K562 (cell line): ENCODE data around the gene CUL1. TPM values are rescaled to one million over a fixed set of nuclear protein-coding genes. Genes with fewer than 3 reads are reported as not detected.

Experiments
- ATAC-seq: fragments of 200-7000 bp; cut with Tn5 transposase; 3 replicates; pipeline ENCODE4 v1.9.1; 2020; ENCODE audit warnings: moderate library complexity
- BruUV-seq: library from RNA; stranded (reverse); fragments of 400-500 nt; replicated peaks from 2 replicates; lab custom pipeline; 2021; lab: Mats Ljungman, UMichigan
- CTCF ChIA-PET: fragments of 300-600 bp; formaldehyde crosslinking; extraction: SDS; loops from one replicate; lab custom pipeline; 2021; ENCODE audit warnings: low intra/inter-chr PET ratio; lab: Yijun Ruan, JAX
- POLR2A ChIA-PET: fragments of 300-600, 350-650 bp; sonication (Branson Sonifier 250); formaldehyde crosslinking; extraction: SDS; loops from one replicate; lab custom pipeline; 2021; ENCODE audit warnings: antibody characterized with exemption, inconsistent platforms; lab: Yijun Ruan, JAX
- DNase-seq, 4 experiments: peaks; one replicate each; pipeline versions ENCODE4 v3.0.0 to v3.0.0-alpha.2; 2011 to 2018; ENCODE audit warnings: low spot score in 3 of 4, mixed read lengths in 3 of 4; ENCODE audit errors: extremely low read depth in 1 of 4
- FAIRE-seq: peaks from 2 replicates; lab custom pipeline; 2011; peaks lifted over from hg19 to GRCh38; lab: Jason Lieb, UNC
- H2AFZ ChIP-seq: 2 replicates; pipeline ENCODE4 v1.6.0; 2011; ENCODE audit warnings: low read depth, low read length, control low read depth, inconsistent platforms
- H3K27ac ChIP-seq: fragments of 200-600 bp; 3 replicates; pipeline ENCODE4 v1.8.0; 2011; ENCODE audit warnings: low read depth, mild to moderate bottlenecking, control low read depth, inconsistent platforms, low read length, moderate library complexity, mixed read lengths; ENCODE audit errors: extremely low read depth
- H3K27me3 ChIP-seq, 2 experiments: fragments of 300-600 bp in 1 of 2; 2 replicates in 1 of 2; 3 replicates in 1 of 2; pipeline versions ENCODE4 v1.6.0 to v1.8.0; 2011; ENCODE audit warnings: inconsistent platforms in 2 of 2, low read length in 2 of 2, mild to moderate bottlenecking in 1 of 2, mixed read lengths in 1 of 2, moderate library complexity in 1 of 2; ENCODE audit not compliant: control insufficient read depth in 2 of 2, insufficient read depth in 2 of 2
- H3K36me3 ChIP-seq: fragments of 300-600 bp; 3 replicates; pipeline ENCODE4 v1.8.0; 2011; ENCODE audit warnings: mild to moderate bottlenecking, low read length, inconsistent platforms; ENCODE audit not compliant: control insufficient read depth, insufficient read depth
- H3K4me1 ChIP-seq, 2 experiments: fragments of 200-600 bp in 1 of 2; replicated peaks in 1 of 2; 2 replicates in 1 of 2; 3 replicates in 1 of 2; pipeline versions ENCODE4 v1.5.1 to v1.8.0; 2011; ENCODE audit warnings: inconsistent platforms in 2 of 2, low read length in 2 of 2, mild to moderate bottlenecking in 1 of 2, mixed read lengths in 1 of 2, moderate library complexity in 1 of 2; ENCODE audit not compliant: control insufficient read depth in 2 of 2, insufficient read depth in 2 of 2
- H3K4me2 ChIP-seq: 2 replicates; pipeline ENCODE4 v1.6.1; 2011; ENCODE audit warnings: low read length, control low read depth, inconsistent platforms, mixed read lengths; ENCODE audit not compliant: insufficient read depth
- H3K4me3 ChIP-seq: fragments of 200-600 bp; sonication (generic), shearing (Covaris generic); 2 replicates; pipeline ENCODE4 v1.5.1; 2016; ENCODE audit warnings: control low read depth, inconsistent platforms
- H3K79me2 ChIP-seq: fragments of 200-600 bp; 3 replicates; pipeline ENCODE4 v1.8.0; 2011; ENCODE audit warnings: low read length, inconsistent platforms; ENCODE audit not compliant: control insufficient read depth, insufficient read depth
- H3K9ac ChIP-seq, 2 experiments: 2 replicates each; pipeline versions ENCODE4 v1.6.0 to v1.6.1; 2011; ENCODE audit warnings: low read depth in 2 of 2, low read length in 2 of 2, control low read depth in 1 of 2, inconsistent platforms in 1 of 2, mild to moderate bottlenecking in 1 of 2, mixed read lengths in 1 of 2; ENCODE audit not compliant: insufficient read depth in 1 of 2
- H3K9me1 ChIP-seq: one replicate; pipeline ENCODE4 v1.6.0; 2011; ENCODE audit warnings: inconsistent platforms, mild to moderate bottlenecking, low read length, moderate library complexity; ENCODE audit not compliant: control insufficient read depth, insufficient read depth
- H3K9me3 ChIP-seq: replicated peaks from 2 replicates; pipeline ENCODE4 v1.5.1; 2011; ENCODE audit warnings: low read depth, low read length, inconsistent platforms; ENCODE audit not compliant: control insufficient read depth, insufficient read depth
- H4K20me1 ChIP-seq: replicated peaks from 2 replicates; pipeline ENCODE4 v1.6.1; 2011; ENCODE audit warnings: low read length, inconsistent platforms, mixed read lengths; ENCODE audit not compliant: control insufficient read depth, insufficient read depth
- CXXC5 ChIP-seq: fragments of 250-450 bp; sonication (Bioruptor Pico); IDR thresholded peaks from 2 replicates; pipeline ENCODE4 v1.8.0; 2022; ENCODE audit warnings: inconsistent platforms, mild to moderate bottlenecking, moderate library complexity
- EZH2 ChIP-seq: IDR thresholded peaks from 2 replicates; pipeline ENCODE4 v1.6.1; 2012; ENCODE audit warnings: low read depth, mild to moderate bottlenecking, inconsistent platforms, low read length, borderline replicate concordance
- FOSL1 ChIP-seq: fragments of 200-800 bp; sonication (Bioruptor generic); conservative IDR thresholded peaks from 2 replicates; pipeline ENCODE4 v1.6.1; 2016; ENCODE audit warnings: missing genetic modification characterization, missing compliant biosample characterization
- MTA1 ChIP-seq: fragments of 450-650 bp; IDR thresholded peaks from 2 replicates; pipeline ENCODE4 v1.6.1; 2017; ENCODE audit warnings: borderline replicate concordance
- NFATC3 ChIP-seq: fragments of 450-650 bp; IDR thresholded peaks from 2 replicates; pipeline ENCODE4 v1.6.1; 2017; ENCODE audit warnings: mild to moderate bottlenecking
- SRSF7 ChIP-seq: fragments of 200-400 bp; formaldehyde crosslinking; optimal IDR thresholded peaks from 2 replicates; pipeline ENCODE3; 2017; ENCODE audit warnings: mild to moderate bottlenecking, low read depth, low read length
- YY1 ChIP-seq, 3 experiments: IDR thresholded peaks; 2 replicates each; pipeline ENCODE4 v1.6.1; 2011; ENCODE audit warnings: low read length in 2 of 3, mild to moderate bottlenecking in 2 of 3, moderate library complexity in 2 of 3, borderline replicate concordance in 1 of 3, control low read depth in 1 of 3, low read depth in 1 of 3; ENCODE audit not compliant: insufficient read depth in 3 of 3, insufficient replicate concordance in 2 of 3, control insufficient read depth in 1 of 3, insufficient read length in 1 of 3; ENCODE audit errors: extremely low read depth in 1 of 3
- ZKSCAN3 ChIP-seq: fragments of 250-450 bp; sonication (Bioruptor Pico); IDR thresholded peaks from 2 replicates; pipeline ENCODE4 v1.4.0; 2020
- ZSCAN32 ChIP-seq: fragments of 450-650 bp; formaldehyde crosslinking; IDR thresholded peaks from 2 replicates; pipeline ENCODE4 v1.4.0; 2020; ENCODE audit warnings: mild to moderate bottlenecking, moderate library complexity
- WGBS: fragments of 100-300 bp; shearing (Covaris generic); methylation state at CpG from one replicate; pipeline ENCODE4 v1.1.6; 2016; ENCODE audit warnings: low coverage, mixed read lengths; ENCODE audit not compliant: insufficient coverage; ENCODE audit errors: missing lambda C conversion rate; 5-methylcytosine and 5-hydroxymethylcytosine counted together
- in situ Hi-C: fragments of 300-500 bp; cut with MboI; formaldehyde crosslinking; loops from 4 replicates; pipeline ENCODE4 v1.15.0; 2018; ENCODE audit warnings: inconsistent platforms, mixed read lengths
- intact Hi-C: fragments of 100-400 bp; cut with micrococcal nuclease; formaldehyde crosslinking; loops from 2 replicates; pipeline ENCODE4 v1.14.2; 2022
- polyA plus RNA-seq, 8 experiments: library from polyadenylated mRNA; depleted of rRNA in 4 of 8; stranded (reverse) in 5 of 8; unstranded in 3 of 8; fragments of >200 nt; fragmentation: Nextera tagmentation in 2 of 8; fragmentation: Illumina TruSeq in 1 of 8; extraction: Ambion mirVana in 2 of 8; extraction: Trizol in 1 of 8; gene quantifications; 2 replicates each; pipeline versions ENCODE4 v1.2.1 to v1.2.3, GENCODE V29; 2011 to 2014; ENCODE audit warnings: inconsistent platforms in 1 of 8, missing spikeins in 1 of 8
- total RNA-seq, 7 experiments: library from RNA; depleted of rRNA in 6 of 7; stranded (reverse); fragments of >200 nt in 6 of 7; fragmentation: Illumina TruSeq in 2 of 7; extraction: Trizol in 2 of 7; gene quantifications; 2 replicates each; pipeline versions ENCODE4 v1.2.1 to v1.2.3, GENCODE V29; 2011 to 2021; ENCODE audit warnings: low replicate concordance in 1 of 7
- TF ChIP-seq, protein P1 (sequence below): sonication (generic); formaldehyde crosslinking; IDR thresholded peaks from 2 replicates; pipeline ENCODE4 v1.8.1; 2023; ENCODE audit warnings: missing genetic modification reagents, mild to moderate bottlenecking, borderline replicate concordance
- TF ChIP-seq, protein P2 (sequence below): fragments of 250-450 bp; sonication (Bioruptor Pico); IDR thresholded peaks from 2 replicates; pipeline ENCODE4 v1.5.1; 2021; ENCODE audit warnings: mild to moderate bottlenecking

CUL1 gene
- total and polyA plus RNA-seq, 9 of the 15 experiments (the other 6 are each of a cell fraction or from before 2014, with no cell fraction given): 31.5 to 107 (median 96.5) TPM

DNA sequence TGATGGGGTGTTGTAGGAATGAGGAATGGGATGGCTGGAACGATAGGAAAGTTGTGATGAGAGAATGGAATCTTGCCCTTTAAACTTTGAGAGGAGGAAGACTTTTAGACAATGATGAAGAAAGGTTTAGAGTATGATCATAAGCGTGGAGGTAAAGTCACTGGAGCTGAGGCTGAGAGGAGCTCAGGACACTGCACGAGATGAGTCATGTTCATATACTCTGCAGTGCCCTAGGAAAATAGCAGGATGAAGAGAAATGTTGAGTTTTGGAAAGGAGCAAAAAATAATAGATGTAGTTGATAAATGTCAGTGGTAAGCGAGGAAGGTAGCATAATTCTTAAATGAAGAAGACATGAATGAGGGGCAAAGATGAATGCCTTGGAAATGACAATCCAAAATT is 28.3 kb upstream of the CUL1 start:
- Histone ChIP-seq H3K79me2 (no peaks in the 10 kb centered on the region), H3K27me3 (peaks cover 7 to 22% of the 10 kb centered on the region in 2 experiments), H4K20me1 (no peaks in the 10 kb centered on the region), H3K9ac (no peak overlapping the region), H3K27ac (no peak overlapping the region), H2AFZ (no peak overlapping the region), H3K4me3 (no peak overlapping the region), H3K9me3 (no peaks in the 10 kb centered on the region), H3K4me2 (no peak overlapping the region), H3K36me3 (no peaks in the 10 kb centered on the region), H3K4me1 (no peaks in the 10 kb centered on the region), H3K9me1 (no peaks in the 10 kb centered on the region)
- ATAC-seq (no peak), DNase-seq (no peak), FAIRE-seq (no peak)
- ChIA-PET CTCF (no interaction called here), POLR2A (interaction anchor here (1.5 to 1.6 kb wide), 2 partner anchors 12 to 15 kb away, joined by 3 to 5 read pairs; no protein-coding TSS in a partner anchor)
- in situ Hi-C loops (no loop called here), intact Hi-C loops (no loop called here)
- no TSS peak for BruUV-seq
- WGBS: 2% methylated on average over 4 of the region's 4 CpGs
- TF ChIP-seq, protein P1, sequence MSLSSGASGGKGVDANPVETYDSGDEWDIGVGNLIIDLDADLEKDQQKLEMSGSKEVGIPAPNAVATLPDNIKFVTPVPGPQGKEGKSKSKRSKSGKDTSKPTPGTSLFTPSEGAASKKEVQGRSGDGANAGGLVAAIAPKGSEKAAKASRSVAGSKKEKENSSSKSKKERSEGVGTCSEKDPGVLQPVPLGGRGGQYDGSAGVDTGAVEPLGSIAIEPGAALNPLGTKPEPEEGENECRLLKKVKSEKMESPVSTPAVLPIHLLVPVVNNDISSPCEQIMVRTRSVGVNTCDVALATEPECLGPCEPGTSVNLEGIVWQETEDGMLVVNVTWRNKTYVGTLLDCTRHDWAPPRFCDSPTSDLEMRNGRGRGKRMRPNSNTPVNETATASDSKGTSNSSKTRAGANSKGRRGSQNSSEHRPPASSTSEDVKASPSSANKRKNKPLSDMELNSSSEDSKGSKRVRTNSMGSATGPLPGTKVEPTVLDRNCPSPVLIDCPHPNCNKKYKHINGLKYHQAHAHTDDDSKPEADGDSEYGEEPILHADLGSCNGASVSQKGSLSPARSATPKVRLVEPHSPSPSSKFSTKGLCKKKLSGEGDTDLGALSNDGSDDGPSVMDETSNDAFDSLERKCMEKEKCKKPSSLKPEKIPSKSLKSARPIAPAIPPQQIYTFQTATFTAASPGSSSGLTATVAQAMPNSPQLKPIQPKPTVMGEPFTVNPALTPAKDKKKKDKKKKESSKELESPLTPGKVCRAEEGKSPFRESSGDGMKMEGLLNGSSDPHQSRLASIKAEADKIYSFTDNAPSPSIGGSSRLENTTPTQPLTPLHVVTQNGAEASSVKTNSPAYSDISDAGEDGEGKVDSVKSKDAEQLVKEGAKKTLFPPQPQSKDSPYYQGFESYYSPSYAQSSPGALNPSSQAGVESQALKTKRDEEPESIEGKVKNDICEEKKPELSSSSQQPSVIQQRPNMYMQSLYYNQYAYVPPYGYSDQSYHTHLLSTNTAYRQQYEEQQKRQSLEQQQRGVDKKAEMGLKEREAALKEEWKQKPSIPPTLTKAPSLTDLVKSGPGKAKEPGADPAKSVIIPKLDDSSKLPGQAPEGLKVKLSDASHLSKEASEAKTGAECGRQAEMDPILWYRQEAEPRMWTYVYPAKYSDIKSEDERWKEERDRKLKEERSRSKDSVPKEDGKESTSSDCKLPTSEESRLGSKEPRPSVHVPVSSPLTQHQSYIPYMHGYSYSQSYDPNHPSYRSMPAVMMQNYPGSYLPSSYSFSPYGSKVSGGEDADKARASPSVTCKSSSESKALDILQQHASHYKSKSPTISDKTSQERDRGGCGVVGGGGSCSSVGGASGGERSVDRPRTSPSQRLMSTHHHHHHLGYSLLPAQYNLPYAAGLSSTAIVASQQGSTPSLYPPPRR: no peak
- TF ChIP-seq, protein P2, sequence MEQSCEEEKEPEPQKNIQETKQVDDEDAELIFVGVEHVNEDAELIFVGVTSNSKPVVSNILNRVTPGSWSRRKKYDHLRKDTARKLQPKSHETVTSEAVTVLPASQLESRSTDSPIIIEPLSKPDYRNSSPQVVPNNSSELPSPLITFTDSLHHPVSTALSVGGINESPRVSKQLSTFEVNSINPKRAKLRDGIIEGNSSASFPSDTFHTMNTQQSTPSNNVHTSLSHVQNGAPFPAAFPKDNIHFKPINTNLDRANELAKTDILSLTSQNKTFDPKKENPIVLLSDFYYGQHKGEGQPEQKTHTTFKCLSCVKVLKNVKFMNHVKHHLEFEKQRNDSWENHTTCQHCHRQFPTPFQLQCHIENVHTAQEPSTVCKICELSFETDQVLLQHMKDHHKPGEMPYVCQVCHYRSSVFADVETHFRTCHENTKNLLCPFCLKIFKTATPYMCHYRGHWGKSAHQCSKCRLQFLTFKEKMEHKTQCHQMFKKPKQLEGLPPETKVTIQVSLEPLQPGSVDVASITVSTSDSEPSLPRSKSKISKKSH (CRISPR knock-in tag): no peak
- TF ChIP-seq FOSL1 (tag) (no peak), EZH2 (no peak), ZSCAN32 (CRISPR knock-in tag) (no peak), CXXC5 (no peak), SRSF7 (no peak), NFATC3 (no peak), MTA1 (no peak), YY1 (IDR thresholded peaks at IDR 0.05; ENCODE audit: borderline replicate concordance in 1 of 3, control insufficient read depth in 1 of 3, extremely low read depth in 1 of 3, insufficient read depth in 3 of 3, insufficient read length in 1 of 3, insufficient replicate concordance in 2 of 3, low read depth in 1 of 3, low read length in 2 of 3) (no peak), ZKSCAN3 (no peak)
